Measurements from ENCODE around the gene TPST2.
"Not testable (repeated sequence)": the region's sequence is repeated elsewhere in the genome, so short reads cannot be mapped to it uniquely, and the experiment has no call there.

Gene TPST2

GRCh38 chr22:26615149-26615548 is 25.2 kb upstream of the TPST2 start:
- no peaks in the 10 kb centered on the region for H4K20me1 ChIP-seq (ENCODE audit: insufficient read depth, low read length)
- no peaks in the 10 kb centered on the region for H3K9me3 ChIP-seq (ENCODE audit: insufficient read depth, low read length, severe bottlenecking)
- no peak overlapping the region for H3K27ac ChIP-seq (ENCODE audit: low read length)
- no peak for TF ChIP-seq EZH2 (IDR thresholded peaks at IDR 0.05; ENCODE audit: borderline replicate concordance, low read depth, low read length, severe bottlenecking)
- no peak for TF ChIP-seq CTCF (IDR thresholded peaks at IDR 0.05; ENCODE audit: borderline replicate concordance, extremely low read depth, low read length, poor library complexity, severe bottlenecking)
- no peak overlapping the region for H2AFZ ChIP-seq (ENCODE audit: low read depth, low read length)
- H3K4me2 ChIP-seq (ENCODE audit: insufficient read depth, low read length), result no peak overlapping the region
- no peak overlapping the region for H3K9ac ChIP-seq (ENCODE audit: low read depth, low read length)
- H3K36me3 ChIP-seq (ENCODE audit: insufficient read depth, low read length), result no peaks in the 10 kb centered on the region
- H3K27me3 ChIP-seq (ENCODE audit: insufficient read depth, low read length, poor library complexity), result no peaks in the 10 kb centered on the region
- H3K4me3 ChIP-seq (ENCODE audit: low read depth in 1 of 2, low read length in 2 of 2), result no peak overlapping the region
- no peaks in the 10 kb centered on the region for H3K79me2 ChIP-seq (ENCODE audit: insufficient read depth, low read length)
- DNase-seq (peak; percentile 17), ATAC-seq (ENCODE audit: insufficient read depth, low read depth) (no peak)
- peaks cover 4% of the 10 kb centered on the region for H3K4me1 ChIP-seq (ENCODE audit: insufficient read depth, low read length)

GRCh38 chr22:26614322-26614721 is 24.4 kb upstream of the TPST2 start:
- no peak overlapping the region for H3K4me2 ChIP-seq (ENCODE audit: insufficient read depth, low read length)
- H3K36me3 ChIP-seq (ENCODE audit: insufficient read depth, low read length), result no peaks in the 10 kb centered on the region
- H4K20me1 ChIP-seq (ENCODE audit: insufficient read depth, low read length), result no peaks in the 10 kb centered on the region
- no peak overlapping the region for H3K9ac ChIP-seq (ENCODE audit: low read depth, low read length)
- no peaks in the 10 kb centered on the region for H3K9me3 ChIP-seq (ENCODE audit: insufficient read depth, low read length, severe bottlenecking)
- peaks cover 6% of the 10 kb centered on the region for H3K4me1 ChIP-seq (ENCODE audit: insufficient read depth, low read length)
- no peak overlapping the region for H3K4me3 ChIP-seq (ENCODE audit: low read depth in 1 of 2, low read length in 2 of 2)
- no peak for ATAC-seq (ENCODE audit: insufficient read depth, low read depth)
- H3K79me2 ChIP-seq (ENCODE audit: insufficient read depth, low read length), result no peaks in the 10 kb centered on the region
- TF ChIP-seq EZH2 (IDR thresholded peaks at IDR 0.05; ENCODE audit: borderline replicate concordance, low read depth, low read length, severe bottlenecking), result no peak
- TF ChIP-seq CTCF (IDR thresholded peaks at IDR 0.05; ENCODE audit: borderline replicate concordance, extremely low read depth, low read length, poor library complexity, severe bottlenecking), result no peak
- H2AFZ ChIP-seq (ENCODE audit: low read depth, low read length), result no peak overlapping the region
- DNase-seq, result no peak
- H3K27me3 ChIP-seq (ENCODE audit: insufficient read depth, low read length, poor library complexity), result no peaks in the 10 kb centered on the region
- H3K27ac ChIP-seq (ENCODE audit: low read length), result no peak overlapping the region

GRCh38 chr22:26613753-26614152 is 23.8 kb upstream of the TPST2 start:
- ATAC-seq (ENCODE audit: insufficient read depth, low read depth); H2AFZ ChIP-seq (ENCODE audit: low read depth, low read length); H3K4me3 ChIP-seq (ENCODE audit: low read depth in 1 of 2, low read length in 2 of 2); DNase-seq; H3K9ac ChIP-seq (ENCODE audit: low read depth, low read length); H3K9me3 ChIP-seq (ENCODE audit: insufficient read depth, low read length, severe bottlenecking); H3K27me3 ChIP-seq (ENCODE audit: insufficient read depth, low read length, poor library complexity); H3K4me1 ChIP-seq (ENCODE audit: insufficient read depth, low read length); H3K27ac ChIP-seq (ENCODE audit: low read length); H3K79me2 ChIP-seq (ENCODE audit: insufficient read depth, low read length); H3K4me2 ChIP-seq (ENCODE audit: insufficient read depth, low read length); H4K20me1 ChIP-seq (ENCODE audit: insufficient read depth, low read length); H3K36me3 ChIP-seq (ENCODE audit: insufficient read depth, low read length): not testable (repeated sequence)

GRCh38 chr22:26612652-26613051 is 22.7 kb upstream of the TPST2 start:
- TF ChIP-seq CTCF (IDR thresholded peaks at IDR 0.05; ENCODE audit: borderline replicate concordance, extremely low read depth, low read length, poor library complexity, severe bottlenecking), result no peak
- no peak for TF ChIP-seq EZH2 (IDR thresholded peaks at IDR 0.05; ENCODE audit: borderline replicate concordance, low read depth, low read length, severe bottlenecking)
- Histone ChIP-seq H3K4me1 (ENCODE audit: insufficient read depth, low read length) (peaks cover 6% of the 10 kb centered on the region), H3K27ac (ENCODE audit: low read length) (no peak overlapping the region), H3K4me2 (ENCODE audit: insufficient read depth, low read length) (no peak overlapping the region), H3K9me3 (ENCODE audit: insufficient read depth, low read length, severe bottlenecking) (no peaks in the 10 kb centered on the region), H3K4me3 (ENCODE audit: low read depth in 1 of 2, low read length in 2 of 2) (no peak overlapping the region), H3K36me3 (ENCODE audit: insufficient read depth, low read length) (no peaks in the 10 kb centered on the region), H3K27me3 (ENCODE audit: insufficient read depth, low read length, poor library complexity) (no peaks in the 10 kb centered on the region), H2AFZ (ENCODE audit: low read depth, low read length) (no peak overlapping the region), H3K9ac (ENCODE audit: low read depth, low read length) (no peak overlapping the region), H4K20me1 (ENCODE audit: insufficient read depth, low read length) (no peaks in the 10 kb centered on the region), H3K79me2 (ENCODE audit: insufficient read depth, low read length) (no peaks in the 10 kb centered on the region)
- no peak for DNase-seq
- no peak for ATAC-seq (ENCODE audit: insufficient read depth, low read depth)
